ENCODE data around the gene SLC46A2. TPM values are rescaled to one million over a fixed set of nuclear protein-coding genes. Genes with fewer than 3 reads are reported as not detected.

The SLC46A2 gene
- total and polyA plus RNA-seq, 2 experiments from 2014 or later, result 0.11 TPM; not detected in 1

DNA sequence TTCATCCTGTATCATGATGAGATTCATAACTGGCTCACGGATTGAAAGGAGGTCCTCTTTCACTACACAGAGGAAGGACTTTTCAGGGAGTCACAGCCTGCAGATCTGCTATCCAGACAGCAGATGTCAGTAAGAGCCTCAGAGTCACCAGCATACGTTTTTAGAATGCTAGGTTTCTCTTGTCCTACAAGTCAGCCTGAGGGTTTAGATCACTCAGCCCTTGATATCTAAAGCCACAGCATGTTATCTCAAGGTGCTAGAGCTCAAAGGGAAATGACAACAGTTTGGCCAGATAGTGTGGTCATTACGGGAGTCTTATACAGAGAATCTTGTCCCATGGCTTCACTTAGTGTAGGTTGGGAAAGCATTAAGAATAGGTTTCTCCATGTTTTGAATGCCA, 30.9 kb upstream of the SLC46A2 start:
- Histone ChIP-seq H4K20me1 (replicated peaks; ENCODE audit: insufficient read depth) (no peaks in the 10 kb centered on the region), H3K79me2 (replicated peaks; ENCODE audit: insufficient read depth) (no peaks in the 10 kb centered on the region), H3K27me3 (ENCODE audit: insufficient read depth) (peaks cover 46% of the 10 kb centered on the region), H3K9me2 (ENCODE audit: insufficient read depth) (no peaks in the 10 kb centered on the region), H3K4me1 (ENCODE audit: insufficient read depth) (no peaks in the 10 kb centered on the region), H3K4me3 (no peak overlapping the region), H3K36me3 (ENCODE audit: insufficient read depth) (no peaks in the 10 kb centered on the region), H2AFZ (no peak overlapping the region), H3F3A (replicated peaks; ENCODE audit: low read depth) (no peaks in the 10 kb centered on the region), H3K27ac (ENCODE audit: low read depth) (no peak overlapping the region), H3K4me2 (no peak overlapping the region)
- DNase-seq (ENCODE audit: low spot score), result peak; percentile 69
- H3K36me3 Mint-ChIP-seq (ENCODE audit: low read depth), result no peaks in the 10 kb centered on the region
- H3K9me3 Mint-ChIP-seq, result no peaks in the 10 kb centered on the region
- H3K27ac Mint-ChIP-seq, result no peak overlapping the region
- no peak overlapping the region for H3K4me3 Mint-ChIP-seq
- ATAC-seq, result peak; percentile 88
- no peak for TF ChIP-seq NANOG (IDR thresholded peaks at IDR 0.05; ENCODE audit: borderline replicate concordance)
- peak; percentile 64 to 80 for TF ChIP-seq CTCF (conservative IDR thresholded peaks at IDR 0.05; ENCODE audit: low read depth in 2 of 2)
- TF ChIP-seq ZNF462 (CRISPR knock-in tag; IDR thresholded peaks at IDR 0.05), result no peak
- TF ChIP-seq EZH2 (IDR thresholded peaks at IDR 0.05; ENCODE audit: low read depth, unreplicated experiment), result no peak
- TF ChIP-seq CREB1 (CRISPR knock-in tag; IDR thresholded peaks at IDR 0.05; ENCODE audit: low read depth), result no peak
- peaks cover 4% of the 10 kb centered on the region for H3K27me3 Mint-ChIP-seq (ENCODE audit: insufficient read depth, low read depth, poor library complexity)
- peaks cover 2% of the 10 kb centered on the region; the same call in 1 of the 3 replicates for H3K4me1 Mint-ChIP-seq
